Testis (tissue), 2 donors: ENCODE results near the gene SLC2A6.

ENCODE experiments used
- POLR2A ChIP-seq: fragments of 450-650 bp; IDR thresholded peaks from one replicate; pipeline ENCODE4 v1.6.1; 2017; ENCODE audit warnings: antibody characterized with exemption, mild to moderate bottlenecking, moderate library complexity
- TF ChIP-seq, protein P1 (sequence below), 3 experiments: fragments of 450-650 bp in 2 of 3; fragments of 200-600 bp in 1 of 3; sonication (generic) in 1 of 3; IDR thresholded peaks; one replicate each; pipeline ENCODE4 v1.5.1; 2016 to 2019; ENCODE audit warnings: antibody characterized with exemption in 3 of 3, mild to moderate bottlenecking in 2 of 3, moderate library complexity in 1 of 3

DNA sequence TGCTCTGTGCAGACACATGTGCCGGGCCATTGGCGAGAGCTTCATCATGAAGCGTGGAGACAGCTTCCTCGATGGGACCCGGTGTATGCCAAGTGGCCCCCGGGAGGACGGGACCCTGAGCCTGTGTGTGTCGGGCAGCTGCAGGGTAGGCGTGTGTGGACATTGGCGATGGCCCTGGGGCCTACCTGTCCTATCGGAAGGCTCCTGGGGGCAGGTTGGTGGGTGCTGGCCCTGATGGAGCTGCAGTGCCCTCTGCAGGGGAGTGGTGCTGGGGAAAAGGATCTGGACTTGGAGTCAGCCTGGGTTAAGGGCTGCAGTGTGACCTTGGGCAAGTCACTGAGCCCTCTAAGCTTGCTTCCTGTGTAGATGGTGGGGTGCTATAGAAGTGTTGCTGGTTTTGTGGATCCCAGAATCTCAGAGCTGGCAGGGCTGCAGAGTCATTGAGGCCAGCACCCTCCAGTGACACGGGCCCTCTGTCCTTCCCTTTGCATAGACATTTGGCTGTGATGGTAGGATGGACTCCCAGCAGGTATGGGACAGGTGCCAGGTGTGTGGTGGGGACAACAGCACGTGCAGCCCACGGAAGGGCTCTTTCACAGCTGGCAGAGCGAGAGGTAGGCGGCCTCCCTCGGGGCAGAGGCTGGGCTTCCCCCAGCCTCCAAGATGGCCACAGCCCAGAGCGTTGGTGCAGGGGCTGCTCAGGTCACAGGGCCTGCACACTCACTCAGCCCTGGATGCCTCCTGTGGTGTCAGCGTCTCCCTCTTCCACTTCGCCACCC is 41.0 kb downstream of the SLC2A6 start:
- TF ChIP-seq POLR2A: no peak
- TF ChIP-seq, protein P1, sequence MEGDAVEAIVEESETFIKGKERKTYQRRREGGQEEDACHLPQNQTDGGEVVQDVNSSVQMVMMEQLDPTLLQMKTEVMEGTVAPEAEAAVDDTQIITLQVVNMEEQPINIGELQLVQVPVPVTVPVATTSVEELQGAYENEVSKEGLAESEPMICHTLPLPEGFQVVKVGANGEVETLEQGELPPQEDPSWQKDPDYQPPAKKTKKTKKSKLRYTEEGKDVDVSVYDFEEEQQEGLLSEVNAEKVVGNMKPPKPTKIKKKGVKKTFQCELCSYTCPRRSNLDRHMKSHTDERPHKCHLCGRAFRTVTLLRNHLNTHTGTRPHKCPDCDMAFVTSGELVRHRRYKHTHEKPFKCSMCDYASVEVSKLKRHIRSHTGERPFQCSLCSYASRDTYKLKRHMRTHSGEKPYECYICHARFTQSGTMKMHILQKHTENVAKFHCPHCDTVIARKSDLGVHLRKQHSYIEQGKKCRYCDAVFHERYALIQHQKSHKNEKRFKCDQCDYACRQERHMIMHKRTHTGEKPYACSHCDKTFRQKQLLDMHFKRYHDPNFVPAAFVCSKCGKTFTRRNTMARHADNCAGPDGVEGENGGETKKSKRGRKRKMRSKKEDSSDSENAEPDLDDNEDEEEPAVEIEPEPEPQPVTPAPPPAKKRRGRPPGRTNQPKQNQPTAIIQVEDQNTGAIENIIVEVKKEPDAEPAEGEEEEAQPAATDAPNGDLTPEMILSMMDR (IDR thresholded peaks at IDR 0.05): no peak
